ENCODE data around the gene SLC39A10.

DNA sequence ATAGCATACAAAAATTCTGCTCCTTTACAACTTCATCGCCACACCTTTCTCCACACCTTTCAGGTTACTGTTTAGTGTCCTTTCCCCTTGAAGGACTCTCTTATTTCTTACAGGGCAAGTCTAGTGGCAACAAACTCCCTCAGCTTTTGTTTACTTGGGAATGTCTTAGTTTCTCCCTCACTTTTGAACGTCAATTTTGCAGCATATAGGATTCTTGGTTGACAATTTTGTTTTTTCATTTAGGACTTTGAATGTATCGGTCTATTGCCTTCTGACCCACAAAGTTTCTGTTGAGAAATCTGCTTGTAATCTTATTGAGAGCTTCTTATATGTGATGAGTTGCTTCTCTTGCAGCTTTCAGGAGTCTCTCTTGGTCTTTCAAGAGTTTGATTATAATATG, 43.5 kb downstream of the SLC39A10 start:
- TF ChIP-seq, protein P1, sequence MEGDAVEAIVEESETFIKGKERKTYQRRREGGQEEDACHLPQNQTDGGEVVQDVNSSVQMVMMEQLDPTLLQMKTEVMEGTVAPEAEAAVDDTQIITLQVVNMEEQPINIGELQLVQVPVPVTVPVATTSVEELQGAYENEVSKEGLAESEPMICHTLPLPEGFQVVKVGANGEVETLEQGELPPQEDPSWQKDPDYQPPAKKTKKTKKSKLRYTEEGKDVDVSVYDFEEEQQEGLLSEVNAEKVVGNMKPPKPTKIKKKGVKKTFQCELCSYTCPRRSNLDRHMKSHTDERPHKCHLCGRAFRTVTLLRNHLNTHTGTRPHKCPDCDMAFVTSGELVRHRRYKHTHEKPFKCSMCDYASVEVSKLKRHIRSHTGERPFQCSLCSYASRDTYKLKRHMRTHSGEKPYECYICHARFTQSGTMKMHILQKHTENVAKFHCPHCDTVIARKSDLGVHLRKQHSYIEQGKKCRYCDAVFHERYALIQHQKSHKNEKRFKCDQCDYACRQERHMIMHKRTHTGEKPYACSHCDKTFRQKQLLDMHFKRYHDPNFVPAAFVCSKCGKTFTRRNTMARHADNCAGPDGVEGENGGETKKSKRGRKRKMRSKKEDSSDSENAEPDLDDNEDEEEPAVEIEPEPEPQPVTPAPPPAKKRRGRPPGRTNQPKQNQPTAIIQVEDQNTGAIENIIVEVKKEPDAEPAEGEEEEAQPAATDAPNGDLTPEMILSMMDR (IDR thresholded peaks at IDR 0.05) = no peak
- no peak for TF ChIP-seq EZH2 (IDR thresholded peaks at IDR 0.05; ENCODE audit: borderline replicate concordance, insufficient read depth, low read depth, low read length, poor library complexity, severe bottlenecking)
